Lower lobe of right lung (tissue), 2 donors: ENCODE results near the gene FBL. TPM values are rescaled to one million over a fixed set of nuclear protein-coding genes. Genes with fewer than 3 reads are reported as not detected.
"Not testable (repeated sequence)": the region's sequence is repeated elsewhere in the genome, so short reads cannot be mapped to it uniquely, and the experiment has no call there.

Source experiments
- ATAC-seq, 2 donors: fragments of 200-7000 bp; cut with Tn5 transposase; one replicate each; pipeline ENCODE4 v1.9.1; 2020 to 2022; ENCODE audit warnings: mild to moderate bottlenecking in 2 of 2, moderate library complexity in 2 of 2
- DNase-seq: peaks from one replicate; pipeline ENCODE4 v3.0.0-alpha.2; 2020
- H3K27ac ChIP-seq: fragments of 200-600 bp; one replicate; pipeline ENCODE4 v1.8.0; 2022
- H3K27me3 ChIP-seq: fragments of 200-600 bp; one replicate; pipeline ENCODE4 v1.8.0; 2022; ENCODE audit warnings: low read depth
- H3K36me3 ChIP-seq: fragments of 200-600 bp; one replicate; pipeline ENCODE4 v1.8.0; 2022; ENCODE audit warnings: mild to moderate bottlenecking
- H3K4me1 ChIP-seq: fragments of 200-600 bp; one replicate; pipeline ENCODE4 v1.8.0; 2022
- H3K4me3 ChIP-seq: fragments of 200-600 bp; one replicate; pipeline ENCODE4 v1.8.0; 2022; ENCODE audit warnings: mild to moderate bottlenecking
- H3K9me3 ChIP-seq: fragments of 200-600 bp; one replicate; pipeline ENCODE4 v1.8.0; 2022
- intact Hi-C: fragments of 100-400 bp; cut with DNase I; formaldehyde crosslinking; loops from one replicate; pipeline ENCODE4 v1.11.0; 2022
- total RNA-seq: library from RNA; stranded (reverse); fragmentation: NEBNext Ultra II Directional; extraction: Animal tissue kit (Norgen Biotek cat#: 25700); gene quantifications from one replicate; pipeline ENCODE4 v1.2.1, GENCODE V29; 2021
- TF ChIP-seq, protein P1 (sequence below): fragments of 200-600 bp; IDR thresholded peaks from one replicate; pipeline ENCODE4 v1.8.0; 2022; ENCODE audit warnings: antibody characterized with exemption, mild to moderate bottlenecking
- donor health status: DM: no; HTN: yes; CAD: no; lungs with severe emphysema.

Gene FBL
- total RNA-seq, 1 donor from 2014 or later = 117 TPM

DNA sequence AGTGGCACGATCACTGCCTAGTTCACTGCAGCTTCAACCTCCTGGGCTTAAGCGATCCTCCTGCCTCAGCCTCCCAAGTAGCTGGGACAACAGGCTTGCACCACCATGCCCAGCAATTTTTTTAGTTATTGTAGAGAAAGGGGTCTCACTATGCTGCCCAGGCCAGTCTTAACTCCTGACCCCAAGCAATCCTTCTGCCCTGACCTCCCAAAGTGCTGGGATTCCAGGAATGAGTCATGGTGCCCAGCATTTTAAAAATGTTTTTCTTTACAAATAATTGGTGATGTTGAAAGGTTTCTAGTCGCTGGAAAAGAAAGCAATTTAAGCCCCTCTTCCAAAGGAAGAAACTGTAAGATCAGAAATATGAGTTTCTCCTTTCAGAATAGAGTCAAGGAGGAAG lies 31.6 kb downstream of the FBL start:
- ATAC-seq = no peak
- intact Hi-C loops = no loop called here

DNA sequence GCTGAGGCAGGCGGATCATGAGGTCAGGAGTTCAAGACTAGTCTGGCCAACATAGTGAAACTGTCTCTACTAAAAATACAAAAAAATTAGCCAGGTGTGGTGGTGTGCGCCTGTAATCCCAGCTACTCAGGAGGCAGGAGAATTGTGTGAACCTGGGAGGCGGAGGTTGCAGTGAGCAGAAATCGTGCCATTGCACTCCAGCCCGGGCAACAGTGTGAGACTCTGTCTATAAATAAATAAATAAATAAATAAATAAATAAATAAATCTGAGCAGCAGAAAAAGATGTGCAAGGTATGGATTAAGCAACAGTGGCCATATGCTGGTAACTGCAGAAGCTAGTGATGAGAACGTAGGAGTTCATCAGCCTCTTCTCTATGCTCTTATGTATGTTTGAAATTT lies 32.1 kb downstream of the FBL start:
- peaks cover 15% of the 10 kb centered on the region for H3K36me3 ChIP-seq
- H3K4me3 ChIP-seq, H3K27ac ChIP-seq, H3K4me1 ChIP-seq, intact Hi-C loops, H3K27me3 ChIP-seq, H3K9me3 ChIP-seq, DNase-seq, ATAC-seq: not testable (repeated sequence)

More for the DNA sequence above, 31.6 kb downstream of the FBL start:
- Histone ChIP-seq H3K4me3 (no peak overlapping the region), H3K27me3 (no peaks in the 10 kb centered on the region), H3K27ac (no peak overlapping the region), H3K4me1 (no peaks in the 10 kb centered on the region), H3K36me3 (peaks cover 15% of the 10 kb centered on the region), H3K9me3 (no peaks in the 10 kb centered on the region)
- DNase-seq = no peak
- TF ChIP-seq, protein P1, sequence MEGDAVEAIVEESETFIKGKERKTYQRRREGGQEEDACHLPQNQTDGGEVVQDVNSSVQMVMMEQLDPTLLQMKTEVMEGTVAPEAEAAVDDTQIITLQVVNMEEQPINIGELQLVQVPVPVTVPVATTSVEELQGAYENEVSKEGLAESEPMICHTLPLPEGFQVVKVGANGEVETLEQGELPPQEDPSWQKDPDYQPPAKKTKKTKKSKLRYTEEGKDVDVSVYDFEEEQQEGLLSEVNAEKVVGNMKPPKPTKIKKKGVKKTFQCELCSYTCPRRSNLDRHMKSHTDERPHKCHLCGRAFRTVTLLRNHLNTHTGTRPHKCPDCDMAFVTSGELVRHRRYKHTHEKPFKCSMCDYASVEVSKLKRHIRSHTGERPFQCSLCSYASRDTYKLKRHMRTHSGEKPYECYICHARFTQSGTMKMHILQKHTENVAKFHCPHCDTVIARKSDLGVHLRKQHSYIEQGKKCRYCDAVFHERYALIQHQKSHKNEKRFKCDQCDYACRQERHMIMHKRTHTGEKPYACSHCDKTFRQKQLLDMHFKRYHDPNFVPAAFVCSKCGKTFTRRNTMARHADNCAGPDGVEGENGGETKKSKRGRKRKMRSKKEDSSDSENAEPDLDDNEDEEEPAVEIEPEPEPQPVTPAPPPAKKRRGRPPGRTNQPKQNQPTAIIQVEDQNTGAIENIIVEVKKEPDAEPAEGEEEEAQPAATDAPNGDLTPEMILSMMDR = no peak

DNA sequence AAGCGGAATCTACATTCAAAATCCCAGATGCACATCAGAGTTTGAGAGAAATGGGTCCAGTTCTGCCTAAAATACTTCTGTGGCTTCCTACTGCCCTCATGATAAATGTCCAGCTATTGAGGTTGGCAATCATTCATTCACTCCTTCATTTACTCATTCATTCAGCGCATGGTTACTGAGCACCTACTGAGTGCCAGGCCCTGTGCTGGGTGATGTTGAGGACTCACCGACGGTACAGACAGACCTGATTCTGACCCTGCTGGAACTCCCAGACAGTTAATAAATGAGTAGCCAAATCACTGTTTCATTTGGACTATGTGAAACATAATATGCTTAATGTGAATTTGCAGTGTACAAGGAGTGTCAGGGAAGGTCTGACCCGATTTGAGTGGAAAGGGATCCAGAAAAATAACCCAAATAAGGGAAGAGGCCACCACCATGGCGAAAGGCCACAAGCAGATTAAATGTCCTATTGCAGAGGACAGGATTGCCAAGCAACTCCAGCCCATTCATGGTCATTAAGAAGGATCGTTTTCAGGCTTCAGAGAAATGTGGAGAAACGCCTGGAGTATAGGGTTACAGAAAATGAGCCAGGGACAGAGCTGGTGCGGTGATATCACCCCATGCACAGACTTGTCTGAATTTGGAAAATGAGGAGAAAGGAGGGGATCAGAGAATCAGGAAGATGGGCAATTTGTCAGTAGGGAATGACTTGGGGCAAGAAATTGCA lies 32.8 kb downstream of the FBL start:
- no peaks in the 10 kb centered on the region for H3K9me3 ChIP-seq
- H3K4me3 ChIP-seq = no peak overlapping the region
- no peak overlapping the region for H3K27ac ChIP-seq
- peaks cover 15% of the 10 kb centered on the region for H3K36me3 ChIP-seq
- no peak for DNase-seq
- no peaks in the 10 kb centered on the region for H3K4me1 ChIP-seq
- TF ChIP-seq, protein P1 = no peak
- intact Hi-C loops = no loop called here
- no peak for ATAC-seq
- no peaks in the 10 kb centered on the region for H3K27me3 ChIP-seq

DNA sequence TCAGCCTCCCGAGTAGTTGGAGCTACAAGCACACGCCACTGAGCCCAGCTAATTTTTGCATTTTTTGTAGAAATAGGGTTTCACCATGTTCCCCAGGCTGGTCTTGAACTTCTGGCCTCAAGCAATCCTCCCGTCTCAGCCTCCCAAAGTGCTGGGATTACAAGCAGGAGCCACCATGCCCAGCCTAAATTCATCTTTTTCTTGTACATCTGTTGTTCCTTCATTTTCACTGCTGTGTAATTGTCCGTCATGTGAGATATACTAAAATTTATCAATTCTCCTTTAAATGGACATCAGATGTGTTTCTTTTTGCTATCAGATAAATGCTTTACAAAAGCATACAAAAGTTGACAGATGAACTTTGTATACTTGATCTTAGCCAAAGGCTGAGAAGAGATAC lies 35.1 kb downstream of the FBL start:
- H3K4me1 ChIP-seq = no peaks in the 10 kb centered on the region
- peaks cover 1% of the 10 kb centered on the region for H3K36me3 ChIP-seq
- TF ChIP-seq, protein P1 = no peak
- no peak overlapping the region for H3K27ac ChIP-seq
- H3K27me3 ChIP-seq = no peaks in the 10 kb centered on the region
- no peak overlapping the region for H3K4me3 ChIP-seq
- intact Hi-C loops = no loop called here
- ATAC-seq (no peak), DNase-seq (no peak)
- no peaks in the 10 kb centered on the region for H3K9me3 ChIP-seq

DNA sequence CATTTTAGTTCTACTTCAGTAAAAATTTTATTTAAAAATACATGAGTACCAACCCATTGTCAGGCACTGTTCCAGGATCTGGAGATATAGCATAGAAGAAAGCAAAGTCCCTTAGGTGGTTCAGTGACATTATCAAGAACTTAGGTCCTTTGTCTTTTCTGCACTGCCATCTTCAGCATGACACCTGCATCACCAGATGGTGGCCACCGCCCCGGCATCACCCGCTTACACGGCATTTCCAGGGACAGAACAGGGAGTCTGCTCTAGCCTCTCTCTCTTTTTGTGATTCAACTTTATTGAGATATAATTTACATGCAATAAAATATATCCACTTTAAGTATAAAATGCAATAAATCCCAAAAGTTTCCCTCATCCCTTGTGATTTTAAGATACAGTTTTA lies 35.8 kb downstream of the FBL start:
- no peak overlapping the region for H3K27ac ChIP-seq
- no peak for DNase-seq
- no peak for ATAC-seq
- no peak overlapping the region for H3K4me3 ChIP-seq
- H3K27me3 ChIP-seq = no peaks in the 10 kb centered on the region
- TF ChIP-seq, protein P1 = no peak
- no peaks in the 10 kb centered on the region for H3K36me3 ChIP-seq
- no peaks in the 10 kb centered on the region for H3K4me1 ChIP-seq
- no peaks in the 10 kb centered on the region for H3K9me3 ChIP-seq
- intact Hi-C loops = no loop called here

DNA sequence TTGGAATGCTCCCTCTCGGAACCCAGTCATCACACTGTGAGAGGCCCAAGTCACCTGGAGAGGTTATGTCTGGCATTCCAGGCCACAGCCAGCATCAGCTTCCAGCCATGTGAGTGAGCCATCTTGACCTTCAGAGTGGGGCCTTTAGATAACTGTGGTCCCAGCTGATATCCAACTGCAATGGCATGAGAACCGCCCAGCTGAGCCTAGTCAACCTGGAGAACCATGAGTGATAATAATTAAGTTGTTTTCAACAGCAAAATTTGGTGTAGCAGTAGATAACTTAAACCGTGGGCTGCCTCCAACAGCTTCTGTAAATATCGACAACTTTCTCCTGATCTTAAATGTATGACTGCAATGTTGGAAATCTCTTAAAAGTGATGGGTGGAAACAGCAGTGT lies 36.8 kb downstream of the FBL start:
- TF ChIP-seq, protein P1 = no peak
- Histone ChIP-seq H3K27ac (no peak overlapping the region), H3K9me3 (no peaks in the 10 kb centered on the region), H3K36me3 (no peaks in the 10 kb centered on the region), H3K27me3 (no peaks in the 10 kb centered on the region), H3K4me3 (no peak overlapping the region), H3K4me1 (no peaks in the 10 kb centered on the region)
- no peak for DNase-seq
- ATAC-seq = no peak
- intact Hi-C loops = no loop called here

DNA sequence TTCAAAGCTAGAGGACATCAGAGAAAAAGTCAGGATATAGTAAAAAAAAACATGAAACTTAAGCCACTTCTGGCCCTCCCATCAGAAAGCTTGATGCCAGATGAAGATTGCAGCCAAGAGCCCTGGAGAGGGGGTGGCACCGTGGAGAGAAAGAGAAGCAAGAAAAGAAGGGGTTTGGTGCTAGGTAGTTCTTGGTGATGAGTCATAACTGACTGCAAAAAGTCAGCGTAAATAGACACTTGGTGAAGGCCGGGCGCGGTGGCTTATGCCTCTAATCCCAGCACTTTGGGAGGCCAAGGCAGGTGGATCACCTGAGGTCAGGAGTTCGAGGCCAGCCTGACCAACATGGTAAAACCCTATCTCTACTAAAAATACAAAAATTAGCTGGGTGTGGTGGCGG lies 37.5 kb downstream of the FBL start:
- H3K36me3 ChIP-seq, H3K27ac ChIP-seq, DNase-seq, ATAC-seq, H3K9me3 ChIP-seq, H3K27me3 ChIP-seq, H3K4me1 ChIP-seq, H3K4me3 ChIP-seq, intact Hi-C loops: not testable (repeated sequence)
